ENCODE measurements around the gene XRN1.
"Not testable (repeated sequence)": the region's sequence is repeated elsewhere in the genome, so short reads cannot be mapped to it uniquely, and the experiment has no call there.

Gene XRN1

DNA sequence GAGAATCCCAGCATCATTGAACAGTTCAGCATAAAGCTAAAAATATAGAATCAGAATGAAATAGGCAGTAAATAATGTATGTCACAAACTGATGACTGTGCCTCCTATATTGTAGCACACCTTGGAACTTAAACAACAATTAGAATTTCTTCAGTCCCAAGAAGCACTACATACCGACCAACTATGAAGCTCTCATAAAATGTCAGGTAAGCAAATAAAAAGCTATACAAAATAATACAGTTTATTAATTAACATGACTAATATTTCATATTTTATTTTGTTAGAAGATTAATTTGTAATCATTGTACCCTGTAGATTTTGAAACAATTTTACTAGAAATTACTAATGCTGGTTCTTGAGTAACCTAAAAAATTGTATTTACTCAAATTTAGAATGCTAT, 137.4 kb downstream of the XRN1 start:
- no peak for DNase-seq (ENCODE audit: extremely low read depth, low read depth)
- H3K4me3 ChIP-seq (replicated peaks; ENCODE audit: low read depth, low read length) = no peak overlapping the region
- TF ChIP-seq, protein P1, sequence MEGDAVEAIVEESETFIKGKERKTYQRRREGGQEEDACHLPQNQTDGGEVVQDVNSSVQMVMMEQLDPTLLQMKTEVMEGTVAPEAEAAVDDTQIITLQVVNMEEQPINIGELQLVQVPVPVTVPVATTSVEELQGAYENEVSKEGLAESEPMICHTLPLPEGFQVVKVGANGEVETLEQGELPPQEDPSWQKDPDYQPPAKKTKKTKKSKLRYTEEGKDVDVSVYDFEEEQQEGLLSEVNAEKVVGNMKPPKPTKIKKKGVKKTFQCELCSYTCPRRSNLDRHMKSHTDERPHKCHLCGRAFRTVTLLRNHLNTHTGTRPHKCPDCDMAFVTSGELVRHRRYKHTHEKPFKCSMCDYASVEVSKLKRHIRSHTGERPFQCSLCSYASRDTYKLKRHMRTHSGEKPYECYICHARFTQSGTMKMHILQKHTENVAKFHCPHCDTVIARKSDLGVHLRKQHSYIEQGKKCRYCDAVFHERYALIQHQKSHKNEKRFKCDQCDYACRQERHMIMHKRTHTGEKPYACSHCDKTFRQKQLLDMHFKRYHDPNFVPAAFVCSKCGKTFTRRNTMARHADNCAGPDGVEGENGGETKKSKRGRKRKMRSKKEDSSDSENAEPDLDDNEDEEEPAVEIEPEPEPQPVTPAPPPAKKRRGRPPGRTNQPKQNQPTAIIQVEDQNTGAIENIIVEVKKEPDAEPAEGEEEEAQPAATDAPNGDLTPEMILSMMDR (IDR thresholded peaks at IDR 0.05; ENCODE audit: low read depth, low read length, missing control alignments) = no peak

DNA sequence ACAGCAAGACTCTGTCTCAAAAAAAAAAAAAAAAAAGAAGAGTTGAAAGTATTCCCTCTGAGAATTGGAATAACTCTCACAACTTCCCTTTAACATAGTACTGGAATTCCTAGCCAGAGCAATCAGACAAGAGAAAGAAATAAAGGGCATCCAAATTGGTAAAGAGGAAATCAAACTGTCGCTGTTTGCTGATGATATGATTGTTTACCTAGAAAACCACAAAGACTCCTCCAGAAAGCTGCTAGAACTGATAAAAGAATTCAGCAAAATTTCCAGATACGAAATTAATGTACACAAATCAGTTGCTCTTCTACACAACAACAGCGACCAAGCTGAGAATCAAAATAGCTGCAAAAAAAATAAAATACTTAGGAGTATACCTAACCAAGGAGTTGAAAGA, 145.0 kb downstream of the XRN1 start:
- not testable (repeated sequence) for H3K4me3 ChIP-seq (replicated peaks; ENCODE audit: low read depth, low read length); DNase-seq (ENCODE audit: extremely low read depth, low read depth)

DNA sequence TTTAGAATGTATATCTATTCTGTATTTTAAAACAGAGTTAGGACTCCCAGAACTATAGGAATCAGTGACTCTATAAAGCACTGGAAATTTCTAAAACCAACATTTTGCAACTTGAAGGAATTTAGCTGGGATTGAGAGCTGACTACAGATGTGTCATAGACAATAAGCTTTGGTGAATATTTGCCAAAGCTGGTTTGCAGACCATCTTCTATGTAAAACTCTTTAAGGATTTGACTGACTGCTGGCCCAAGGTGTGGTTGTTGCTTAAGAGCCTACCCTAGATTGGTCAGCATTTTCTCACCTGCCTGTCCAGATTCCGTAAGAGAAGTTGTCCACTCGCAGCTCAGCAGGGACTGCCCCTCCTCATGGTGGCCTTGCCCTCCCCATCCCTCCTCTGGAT, 149.2 kb downstream of the XRN1 start:
- no peak for DNase-seq (ENCODE audit: extremely low read depth, low read depth)
- TF ChIP-seq, protein P1 (IDR thresholded peaks at IDR 0.05; ENCODE audit: low read depth, low read length, missing control alignments) = no peak

DNA sequence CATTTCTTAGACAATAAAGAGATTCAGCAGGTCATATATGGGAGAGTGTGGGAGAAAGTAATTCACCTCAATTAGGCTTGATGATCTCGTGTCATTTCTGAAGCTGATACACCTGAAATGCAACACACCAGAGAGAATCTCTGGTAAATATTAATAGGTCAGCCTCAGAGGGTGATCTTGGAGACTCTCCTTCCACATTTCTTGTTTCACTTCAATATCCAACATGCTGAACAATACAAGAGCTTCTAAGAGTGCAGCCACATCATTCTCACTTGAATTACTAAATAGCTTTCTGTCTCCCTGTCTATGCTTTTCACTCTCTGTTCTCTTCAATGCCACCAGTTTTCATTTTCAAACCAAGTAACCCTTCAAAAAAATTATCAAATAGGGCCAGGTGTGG, 151.3 kb downstream of the XRN1 start:
- TF ChIP-seq, protein P1 (IDR thresholded peaks at IDR 0.05; ENCODE audit: low read depth, low read length, missing control alignments) = no peak
- no peak for DNase-seq (ENCODE audit: extremely low read depth, low read depth)

More for the DNA sequence above, 149.2 kb downstream of the XRN1 start:
- no peak overlapping the region for H3K4me3 ChIP-seq (replicated peaks; ENCODE audit: low read depth, low read length)

DNA sequence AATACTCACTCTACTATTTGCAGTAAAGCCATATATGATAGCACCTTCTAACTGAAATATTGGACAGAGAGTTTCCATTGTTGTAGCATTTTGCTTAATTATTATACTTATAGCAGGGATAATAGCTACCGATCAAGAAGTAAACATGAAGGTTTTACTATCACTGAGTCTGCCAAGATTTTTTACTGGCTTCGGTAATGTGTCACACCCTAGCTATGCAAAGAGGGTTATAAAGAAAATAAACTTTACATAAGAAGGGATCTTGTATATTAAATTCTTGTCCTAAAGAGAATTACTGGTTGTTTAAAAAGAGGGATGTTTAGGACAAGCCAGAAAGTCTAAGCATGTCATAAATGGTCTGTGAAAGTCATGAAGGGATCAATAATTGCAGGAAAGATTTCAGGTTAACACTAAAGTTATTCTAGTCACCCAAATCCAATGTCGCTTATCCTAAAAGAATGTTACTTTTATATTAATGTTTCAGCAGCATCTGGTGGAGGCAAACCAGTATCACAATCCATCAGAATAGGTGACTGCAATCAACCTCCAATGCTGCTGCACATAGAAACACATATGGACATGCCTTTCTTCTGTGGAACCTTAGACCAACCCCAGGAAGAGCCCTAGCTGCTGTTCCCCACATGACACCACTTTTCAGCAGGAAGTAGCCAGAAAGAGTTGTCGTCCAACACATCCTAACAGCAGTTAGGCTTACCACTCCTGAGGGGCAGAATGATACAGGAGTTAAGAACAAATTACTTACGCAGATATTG, 159.8 kb downstream of the XRN1 start:
- TF ChIP-seq, protein P1 (IDR thresholded peaks at IDR 0.05; ENCODE audit: low read depth, low read length, missing control alignments) = no peak
- no peak for DNase-seq (ENCODE audit: extremely low read depth, low read depth)
- H3K4me3 ChIP-seq (replicated peaks; ENCODE audit: low read depth, low read length) = no peak overlapping the region

More for the DNA sequence above, 151.3 kb downstream of the XRN1 start:
- H3K4me3 ChIP-seq (replicated peaks; ENCODE audit: low read depth, low read length) = no peak overlapping the region

DNA sequence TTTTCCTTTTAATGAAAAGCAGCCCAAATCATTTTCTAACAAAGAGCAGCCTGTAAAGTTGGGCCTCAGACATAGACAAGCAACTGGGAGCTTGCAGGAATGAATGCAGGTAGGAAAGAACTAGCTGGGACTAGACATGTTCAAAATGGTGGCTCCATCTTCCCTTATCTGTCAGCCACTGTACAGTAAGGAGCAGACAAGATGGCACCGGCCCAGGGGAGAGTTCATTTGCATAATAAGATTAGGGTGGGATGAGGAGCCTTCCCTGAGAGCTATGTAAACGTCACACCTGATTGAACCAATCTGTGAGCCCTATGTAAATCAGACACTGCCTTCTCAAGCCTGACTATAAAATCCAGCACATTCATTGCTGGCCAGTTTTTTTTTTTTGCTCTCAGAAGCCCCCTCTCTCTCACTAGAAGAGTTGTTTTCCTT, 162.7 kb downstream of the XRN1 start:
- H3K4me3 ChIP-seq (replicated peaks; ENCODE audit: low read depth, low read length) = no peak overlapping the region
- DNase-seq (ENCODE audit: extremely low read depth, low read depth) = no peak
- TF ChIP-seq, protein P1 (IDR thresholded peaks at IDR 0.05; ENCODE audit: low read depth, low read length, missing control alignments) = no peak

DNA sequence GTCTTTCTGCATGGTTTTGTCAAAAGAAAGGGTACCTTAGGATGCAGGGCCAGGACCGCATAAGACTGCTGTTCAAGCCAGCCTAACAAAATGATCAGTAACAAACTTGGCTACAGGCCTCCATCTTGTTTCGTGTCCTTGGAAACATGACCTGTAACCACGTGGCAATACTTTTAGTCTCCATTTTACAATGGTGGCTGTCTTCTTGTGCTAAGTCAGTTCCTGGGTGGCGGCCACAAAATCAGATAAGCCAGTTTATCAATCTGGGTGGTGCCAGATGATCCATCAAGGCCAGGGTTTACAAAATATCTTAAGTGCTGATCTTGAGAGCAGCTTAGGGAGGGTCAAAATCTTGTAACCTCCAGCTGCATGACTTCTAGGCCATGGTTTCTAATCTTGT, 165.3 kb downstream of the XRN1 start:
- no peak for DNase-seq (ENCODE audit: extremely low read depth, low read depth)

More for the DNA sequence above, 165.3 kb downstream of the XRN1 start:
- H3K4me3 ChIP-seq (replicated peaks; ENCODE audit: low read depth, low read length) = no peak overlapping the region
- TF ChIP-seq, protein P1 (IDR thresholded peaks at IDR 0.05; ENCODE audit: low read depth, low read length, missing control alignments) = no peak

Data from HFF-Myc (cell line).